GM04504 (cell line): Measurements from ENCODE around the gene DHDDS.
"Not testable (repeated sequence)": the region's sequence is repeated elsewhere in the genome, so short reads cannot be mapped to it uniquely, and the experiment has no call there.

Source experiments
- DNase-seq: peaks from one replicate; pipeline ENCODE4 v3.0.0-alpha.2; 2012; ENCODE audit warnings: low read depth

Gene DHDDS, protein sequence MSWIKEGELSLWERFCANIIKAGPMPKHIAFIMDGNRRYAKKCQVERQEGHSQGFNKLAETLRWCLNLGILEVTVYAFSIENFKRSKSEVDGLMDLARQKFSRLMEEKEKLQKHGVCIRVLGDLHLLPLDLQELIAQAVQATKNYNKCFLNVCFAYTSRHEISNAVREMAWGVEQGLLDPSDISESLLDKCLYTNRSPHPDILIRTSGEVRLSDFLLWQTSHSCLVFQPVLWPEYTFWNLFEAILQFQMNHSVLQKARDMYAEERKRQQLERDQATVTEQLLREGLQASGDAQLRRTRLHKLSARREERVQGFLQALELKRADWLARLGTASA

GRCh38 chr1:26431979-26432695 is at the start of gene DHDDS:
Gene DHDDS (plus strand): TSS chr1:26432321. CDS start chr1:26432946, 625 bp downstream.
- DNase-seq, result peak; percentile 96

GRCh38 chr1:26384076-26384475 is 48.0 kb upstream of the DHDDS start:
- no peak for DNase-seq

DNA sequence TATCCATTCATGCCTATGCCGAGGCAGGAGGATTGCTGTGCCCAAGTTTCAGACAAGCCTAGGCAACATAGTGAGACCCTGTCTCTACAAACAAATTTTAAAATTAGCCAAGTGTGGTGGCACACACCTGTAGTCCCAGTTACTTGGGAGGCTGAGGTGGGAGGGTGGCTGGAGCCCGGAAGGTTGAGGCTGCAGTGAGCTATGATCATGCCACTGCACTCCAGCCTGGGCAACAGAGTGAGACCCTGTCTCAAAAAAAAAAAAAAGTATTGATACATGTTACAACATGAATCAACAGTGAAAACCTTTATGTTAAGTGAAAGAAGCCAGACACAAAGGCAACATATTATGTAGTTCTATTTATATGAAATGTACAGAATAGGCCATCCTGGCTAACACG is 47.1 kb upstream of the DHDDS start:
- DNase-seq, result not testable (repeated sequence)

DNA sequence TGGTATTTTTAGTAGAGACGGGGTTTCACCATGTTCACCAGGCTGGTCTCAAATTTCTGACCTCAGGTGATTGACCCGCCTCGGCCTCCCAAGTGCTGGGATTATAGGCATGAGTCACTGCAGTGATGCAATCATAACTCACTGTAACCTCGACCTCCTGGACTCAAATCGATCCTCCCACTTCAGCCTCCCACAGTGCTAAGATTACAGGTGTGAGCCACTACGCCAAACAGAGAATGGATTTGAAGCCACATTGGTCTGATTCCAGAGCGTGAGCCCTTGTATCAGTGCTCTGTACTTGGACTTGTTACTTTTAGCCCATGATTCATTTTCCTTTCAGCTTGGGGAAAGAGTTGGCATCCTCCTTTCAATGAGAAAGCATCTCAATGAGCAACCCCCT is 44.7 kb upstream of the DHDDS start:
- no peak for DNase-seq

- DNase-seq, result no peak
Measured at GRCh38 chr1:26388791-26389445, 43.2 kb upstream of the DHDDS start.

- no peak for DNase-seq
Measured at GRCh38 chr1:26389604-26390247, 42.4 kb upstream of the DHDDS start.

DNA sequence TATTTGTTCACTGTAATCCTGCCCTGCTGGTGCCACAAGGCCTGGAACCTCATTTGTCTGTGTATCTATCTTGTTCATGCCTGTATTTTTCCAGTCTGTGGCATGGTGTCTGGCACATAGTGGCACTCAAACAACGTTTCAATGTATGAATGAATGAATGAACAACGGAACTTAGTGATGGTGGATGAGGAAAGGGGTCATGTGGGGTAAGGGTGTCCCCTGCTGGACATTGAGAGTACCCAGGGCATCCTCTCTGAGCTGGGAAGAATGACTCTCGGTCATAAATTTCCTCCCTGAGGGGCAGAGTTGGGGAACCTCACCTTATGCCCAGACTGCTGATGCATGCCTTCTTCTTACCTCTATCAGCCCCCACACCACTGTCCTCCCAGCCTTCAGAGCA is 40.7 kb upstream of the DHDDS start:
- peak; percentile 26 for DNase-seq

- no peak for DNase-seq
Measured at GRCh38 chr1:26395754-26396153, 36.4 kb upstream of the DHDDS start.

- no peak for DNase-seq
Measured at GRCh38 chr1:26399034-26399433, 33.1 kb upstream of the DHDDS start.

- no peak for DNase-seq
Measured at GRCh38 chr1:26401891-26402290, 30.2 kb upstream of the DHDDS start.

GRCh38 chr1:26403656-26404055 is 28.5 kb upstream of the DHDDS start:
- DNase-seq, result no peak

- no peak for DNase-seq
Measured at GRCh38 chr1:26404641-26405040, 27.5 kb upstream of the DHDDS start.

- no peak for DNase-seq
Measured at GRCh38 chr1:26405281-26405915, 26.7 kb upstream of the DHDDS start.

DNA sequence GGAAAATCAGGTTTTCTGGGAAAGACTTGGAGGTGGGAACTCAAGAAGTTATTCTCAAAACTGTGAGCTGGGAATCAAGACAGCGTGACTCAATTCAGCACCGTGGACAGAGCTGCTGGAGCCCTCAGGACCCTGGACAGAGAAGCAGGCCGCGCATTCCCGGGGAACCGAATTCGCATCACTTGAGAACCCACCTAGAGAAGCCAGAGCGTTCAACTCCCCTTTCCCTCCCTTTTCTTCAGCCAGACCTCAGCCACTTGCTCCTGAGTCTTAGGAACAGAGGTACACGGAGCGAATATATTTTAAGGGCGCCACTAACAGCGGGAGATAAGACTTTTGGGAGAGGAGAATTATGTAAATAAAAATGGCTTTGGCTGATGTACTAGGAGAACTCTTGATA is 23.5 kb upstream of the DHDDS start:
- DNase-seq, result peak; percentile 54

- DNase-seq, result no peak
Measured at GRCh38 chr1:26409191-26409807, 22.8 kb upstream of the DHDDS start.

GRCh38 chr1:26410706-26411623 is 21.2 kb upstream of the DHDDS start, which contains the start of gene LIN28A:
Gene LIN28A (plus strand): TSS chr1:26410817. CDS start chr1:26410892, 75 bp downstream.
- no peak for DNase-seq

GRCh38 chr1:26411624-26412074 is 20.5 kb upstream of the DHDDS start:
- no peak for DNase-seq

- DNase-seq, result no peak
Measured at GRCh38 chr1:26412180-26412840, 19.8 kb upstream of the DHDDS start.

DNA sequence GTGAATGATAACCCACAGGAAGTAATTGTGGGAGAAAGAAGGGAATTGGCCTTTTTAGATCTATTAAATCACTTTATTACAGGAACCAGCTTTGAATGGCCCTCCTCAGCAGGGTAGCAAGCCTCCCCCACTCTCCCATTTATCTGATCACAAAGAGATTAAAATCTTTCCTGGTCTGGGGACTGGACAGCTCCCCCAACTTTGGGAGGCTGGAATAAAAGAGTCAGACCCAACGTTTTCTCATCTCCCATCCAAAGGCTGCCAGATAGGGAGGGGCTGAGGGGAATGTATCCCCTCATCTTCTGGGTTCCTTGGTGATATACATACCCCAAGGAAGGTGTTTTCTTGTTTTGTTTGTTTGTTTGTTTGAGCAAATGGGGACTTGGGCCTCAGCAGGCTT is 19.1 kb upstream of the DHDDS start:
- no peak for DNase-seq
